Astrocyte (in vitro differentiated cells and primary cell): Measurements from ENCODE around the gene UBLCP1.

ENCODE experiments used
- CTCF ChIP-seq: IDR thresholded peaks from 2 replicates; pipeline ENCODE4 v1.5.1; 2011; ENCODE audit warnings: low read depth, mild to moderate bottlenecking, inconsistent platforms, low read length, moderate library complexity; ENCODE audit not compliant: insufficient read depth
- EZH2 ChIP-seq: IDR thresholded peaks from 2 replicates; pipeline ENCODE4 v1.6.1; 2012; ENCODE audit warnings: mild to moderate bottlenecking, low read length, inconsistent platforms; ENCODE audit not compliant: insufficient read depth

DNA sequence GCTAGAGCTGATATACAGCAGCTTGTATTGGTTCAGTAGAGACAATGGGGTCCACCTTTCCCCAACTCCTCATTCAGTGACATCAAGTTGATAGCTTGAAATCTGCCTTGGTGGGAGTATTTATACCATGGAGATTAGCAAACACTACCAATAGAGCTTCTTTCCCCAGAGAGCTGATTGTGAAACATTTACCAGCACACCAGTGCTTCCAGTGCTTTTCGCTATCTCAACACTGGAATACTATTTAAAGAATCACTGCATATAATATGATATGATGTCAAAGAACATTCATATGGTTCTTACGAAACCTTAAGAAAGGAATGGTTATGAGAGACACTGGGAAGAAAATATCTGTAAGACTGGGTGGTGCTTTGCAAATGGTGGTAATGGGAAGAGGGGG is 31.9 kb upstream of the UBLCP1 start:
- TF ChIP-seq CTCF (no peak), EZH2 (no peak)
